Cardiac septum (tissue), 1 donor: Measurements from ENCODE around the gene KIAA1191. TPM values are rescaled to one million over a fixed set of nuclear protein-coding genes. Genes with fewer than 3 reads are reported as not detected.
"Not testable (repeated sequence)": the region's sequence is repeated elsewhere in the genome, so short reads cannot be mapped to it uniquely, and the experiment has no call there.

Experiments
- DNase-seq: peaks from one replicate; pipeline ENCODE4 v3.0.0-alpha.2; 2020; ENCODE audit warnings: low spot score
- intact Hi-C: fragments of 100-400 bp; cut with DNase I; formaldehyde crosslinking; loops from one replicate; pipeline ENCODE4 v1.14.0; 2022
- microRNA-seq: library from miRNA; unstranded; fragments of <30 nt; microRNA quantifications from one replicate; pipeline ENCODE4 v1.2.0, GENCODE V29; 2020
- total RNA-seq: library from RNA; stranded (reverse); fragmentation: NEBNext Ultra II Directional; extraction: Animal tissue kit (Norgen Biotek cat#: 25700); gene quantifications from one replicate; pipeline ENCODE4 v1.2.1, GENCODE V29; 2021
- donor health status: DM: no; HTN: no; CAD: no.

KIAA1191 gene
- total RNA-seq, 1 donor from 2014 or later, result 104 TPM

- intact Hi-C loops, result no loop called here
- DNase-seq, result no peak
Measured at GRCh38 chr5:176334031-176334770, 27.4 kb downstream of the KIAA1191 start.

- intact Hi-C loops, result no loop called here
- no peak for DNase-seq
Measured at GRCh38 chr5:176320577-176320976, 41.0 kb downstream of the KIAA1191 start.

GRCh38 chr5:176319827-176320554 is 41.6 kb downstream of the KIAA1191 start:
- DNase-seq, result no peak
- intact Hi-C loops, result no loop called here

- intact Hi-C loops, result no loop called here
- no peak for DNase-seq
Measured at GRCh38 chr5:176317534-176318374, 43.8 kb downstream of the KIAA1191 start.

GRCh38 chr5:176305356-176305755 is 56.2 kb downstream of the KIAA1191 start:
- intact Hi-C loops, DNase-seq: not testable (repeated sequence)

Small RNA genes lying within 50 kb of the gene (microRNA-seq; reads per million reads assigned to microRNA genes)
- 15.6 reads per million, percentile 32 among the genes with 10 or more reads in this experiment for gene MIR1271

Other genes starting within 250 kb of the KIAA1191 start
- 6.7 TPM for gene SIMC1, start 123.3 kb downstream of the KIAA1191 start, total RNA-seq
- gene ARL10, start 3.7 kb upstream of the KIAA1191 start, total RNA-seq, result 11.4 TPM
- 22.5 TPM for gene NOP16, start 26.8 kb upstream of the KIAA1191 start, total RNA-seq
- 266 TPM for gene HIGD2A, start 27.0 kb upstream of the KIAA1191 start, total RNA-seq
- 252 TPM for gene CLTB, start 54.8 kb upstream of the KIAA1191 start, total RNA-seq
- 15.9 TPM for gene FAF2, start 86.6 kb upstream of the KIAA1191 start, total RNA-seq
- gene RNF44, start 175.6 kb upstream of the KIAA1191 start, total RNA-seq, result 25.4 TPM
- gene CDHR2, start 187.6 kb upstream of the KIAA1191 start, total RNA-seq, result 0.51 TPM
- 0.48 TPM for gene GPRIN1, start 248.4 kb upstream of the KIAA1191 start, total RNA-seq